ENCODE data around the gene STX2.

Gene STX2

GRCh38 chr12:130829391-130830245, 9.4 kb downstream of the STX2 start:
- no peak for DNase-seq

GRCh38 chr12:130828895-130829294, 10.2 kb downstream of the STX2 start:
- DNase-seq, result no peak

GRCh38 chr12:130827432-130827831, 11.6 kb downstream of the STX2 start:
- DNase-seq, result no peak

GRCh38 chr12:130826151-130826801, 12.8 kb downstream of the STX2 start:
- DNase-seq, result peak; percentile 73

- no peak for DNase-seq
These were observed 13.3 kb downstream of the STX2 start for GRCh38 chr12:130825771-130826150.

- DNase-seq, result no peak
These were observed 19.4 kb downstream of the STX2 start for GRCh38 chr12:130819681-130820080.

GRCh38 chr12:130818635-130819576, 20.1 kb downstream of the STX2 start:
- DNase-seq, result peak; percentile 76

- DNase-seq, result no peak
These were observed 20.8 kb downstream of the STX2 start for GRCh38 chr12:130818272-130818634.

- DNase-seq, result no peak
These were observed 21.2 kb downstream of the STX2 start for GRCh38 chr12:130817804-130818203.

GRCh38 chr12:130816097-130816496, 23.0 kb downstream of the STX2 start:
- DNase-seq, result no peak

- DNase-seq, result no peak
These were observed 23.9 kb downstream of the STX2 start for GRCh38 chr12:130815028-130815741.

GRCh38 chr12:130813949-130814348, 25.1 kb downstream of the STX2 start:
- DNase-seq, result no peak

- DNase-seq, result no peak
These were observed 25.6 kb downstream of the STX2 start for GRCh38 chr12:130813436-130813835.

- no peak for DNase-seq
These were observed 29.3 kb downstream of the STX2 start for GRCh38 chr12:130809791-130810190.

- no peak for DNase-seq
These were observed 31.7 kb downstream of the STX2 start for GRCh38 chr12:130807309-130807708.

GRCh38 chr12:130806574-130806973, 32.5 kb downstream of the STX2 start:
- DNase-seq, result no peak

- no peak for DNase-seq
These were observed 33.4 kb downstream of the STX2 start for GRCh38 chr12:130805635-130806034.

GRCh38 chr12:130804216-130804615, 34.8 kb downstream of the STX2 start:
- no peak for DNase-seq

GRCh38 chr12:130803702-130804101, 35.3 kb downstream of the STX2 start:
- no peak for DNase-seq

GRCh38 chr12:130800312-130800711, 38.7 kb downstream of the STX2 start:
- no peak for DNase-seq

- no peak for DNase-seq
These were observed 40.0 kb downstream of the STX2 start for GRCh38 chr12:130799051-130799450.

- DNase-seq, result peak; percentile 13
These were observed 41.9 kb downstream of the STX2 start for GRCh38 chr12:130796985-130797686.

Data from T-helper 9 cell (primary cell).